Activated naive CD4-positive, alpha-beta T cell treated with Interleukin-2 at 50 U/mL for 16 hours (primary cell): Measurements from ENCODE around the gene RBCK1.
"Not testable (repeated sequence)": the region's sequence is repeated elsewhere in the genome, so short reads cannot be mapped to it uniquely, and the experiment has no call there.

Experiments
- DNase-seq: peaks from one replicate; pipeline ENCODE4 v3.0.0-alpha.2; 2020

RBCK1 gene

GRCh38 chr20:407953-408842, at the start of gene RBCK1:
Gene RBCK1, plus strand, starts transcription at chr20:408299. Its CDS starts 459 bp downstream, at chr20:408758.
- DNase-seq: peak; percentile 90

GRCh38 chr20:358891-359555, 49.1 kb upstream of the RBCK1 start:
- no peak for DNase-seq

- DNase-seq: no peak
These were observed 46.5 kb upstream of the RBCK1 start for GRCh38 chr20:361561-361960.

- peak; percentile 54 for DNase-seq
These were observed 45.5 kb upstream of the RBCK1 start for GRCh38 chr20:362271-363254.

GRCh38 chr20:363319-364078, 44.6 kb upstream of the RBCK1 start:
- DNase-seq: no peak

GRCh38 chr20:364905-365794, 42.9 kb upstream of the RBCK1 start:
- DNase-seq: no peak

- DNase-seq: no peak
These were observed 41.9 kb upstream of the RBCK1 start for GRCh38 chr20:366041-366718.

- DNase-seq: no peak
These were observed 41.2 kb upstream of the RBCK1 start for GRCh38 chr20:366719-367485.

- DNase-seq: no peak
These were observed 40.6 kb upstream of the RBCK1 start for GRCh38 chr20:367486-367887.

GRCh38 chr20:368915-369314, 39.2 kb upstream of the RBCK1 start:
- DNase-seq: no peak

GRCh38 chr20:370151-370600, 37.9 kb upstream of the RBCK1 start:
- DNase-seq: no peak

GRCh38 chr20:370977-371754, 36.9 kb upstream of the RBCK1 start:
- no peak for DNase-seq

- no peak for DNase-seq
These were observed 36.1 kb upstream of the RBCK1 start for GRCh38 chr20:371755-372542.

GRCh38 chr20:372543-373082, 35.5 kb upstream of the RBCK1 start:
- DNase-seq: not testable (repeated sequence)

- DNase-seq: no peak
These were observed 34.8 kb upstream of the RBCK1 start for GRCh38 chr20:373171-373890.

GRCh38 chr20:375265-375889, 32.7 kb upstream of the RBCK1 start:
- DNase-seq: no peak
